Esophagus squamous epithelium (tissue), 5 donors: ENCODE results near the gene FSTL4. TPM values are rescaled to one million over a fixed set of nuclear protein-coding genes. Genes with fewer than 3 reads are reported as not detected.
A peak's percentile ranks its signal among the peaks of the same experiment; 100 is the strongest.

Source experiments
- DNase-seq: peaks from one replicate; lab custom pipeline; 2025; lab: John Stamatoyannopoulos, UW
- H3K27ac ChIP-seq, 4 donors: fragments of 200-600 bp; sonication (generic); one replicate each; pipeline ENCODE4 v1.5.1; 2016 to 2019; ENCODE audit warnings: mild to moderate bottlenecking in 1 of 4
- H3K27me3 ChIP-seq, 4 donors: fragments of 200-600 bp; sonication (generic); 1 replicate in 3 of 4; 2 replicates in 1 of 4; pipeline versions ENCODE4 v1.5.1 to v1.6.0; 2017 to 2021; ENCODE audit warnings: antibody characterized with exemption in 1 of 4
- H3K36me3 ChIP-seq, 3 donors: fragments of 200-600 bp; sonication (generic); one replicate each; pipeline ENCODE4 v1.5.1; 2016 to 2019
- H3K4me1 ChIP-seq, 3 donors: fragments of 200-600 bp; sonication (generic); one replicate each; pipeline ENCODE4 v1.5.1; 2017 to 2019
- H3K4me3 ChIP-seq, 4 donors: fragments of 200-600 bp; sonication (generic); 1 replicate in 3 of 4; 2 replicates in 1 of 4; pipeline ENCODE4 v1.5.1; 2016 to 2019; ENCODE audit warnings: mild to moderate bottlenecking in 2 of 4, moderate library complexity in 1 of 4
- H3K9me3 ChIP-seq, 3 donors: fragments of 200-600 bp; sonication (generic); one replicate each; pipeline ENCODE4 v1.5.1; 2016 to 2019
- POLR2A ChIP-seq, 4 donors: fragments of 450-650 bp; IDR thresholded peaks; one replicate each; pipeline ENCODE4 v1.6.1; 2017; ENCODE audit warnings: antibody characterized with exemption in 4 of 4, mild to moderate bottlenecking in 4 of 4, moderate library complexity in 3 of 4
- WGBS, 2 donors: methylation state at CpG; one replicate each; pipeline ENCODE4 v1.1.5; 2018; 5-methylcytosine and 5-hydroxymethylcytosine counted together
- intact Hi-C: fragments of 100-400 bp; cut with DNase I; formaldehyde crosslinking; loops from one replicate; pipeline ENCODE4 v1.15.0; 2022
- total RNA-seq, 4 donors: library from RNA; depleted of rRNA; stranded (reverse); fragments of >200 nt; gene quantifications; one replicate each; pipeline ENCODE4 v1.1.0, GENCODE V29; 2016
- TF ChIP-seq, protein P1 (sequence below), 6 experiments: fragments of 450-650 bp in 4 of 6; fragments of 200-600 bp in 2 of 6; sonication (generic) in 2 of 6; IDR thresholded peaks; one replicate each; pipeline ENCODE4 v1.5.1; 2016 to 2019; ENCODE audit warnings: antibody characterized with exemption in 6 of 6, mild to moderate bottlenecking in 4 of 6, moderate library complexity in 4 of 6
- donor health status: DM: yes; HTN: yes; CAD: no.

The FSTL4 gene
- total RNA-seq, 4 donors from 2014 or later = 0.53 to 4.1 (median 1.4) TPM

DNA sequence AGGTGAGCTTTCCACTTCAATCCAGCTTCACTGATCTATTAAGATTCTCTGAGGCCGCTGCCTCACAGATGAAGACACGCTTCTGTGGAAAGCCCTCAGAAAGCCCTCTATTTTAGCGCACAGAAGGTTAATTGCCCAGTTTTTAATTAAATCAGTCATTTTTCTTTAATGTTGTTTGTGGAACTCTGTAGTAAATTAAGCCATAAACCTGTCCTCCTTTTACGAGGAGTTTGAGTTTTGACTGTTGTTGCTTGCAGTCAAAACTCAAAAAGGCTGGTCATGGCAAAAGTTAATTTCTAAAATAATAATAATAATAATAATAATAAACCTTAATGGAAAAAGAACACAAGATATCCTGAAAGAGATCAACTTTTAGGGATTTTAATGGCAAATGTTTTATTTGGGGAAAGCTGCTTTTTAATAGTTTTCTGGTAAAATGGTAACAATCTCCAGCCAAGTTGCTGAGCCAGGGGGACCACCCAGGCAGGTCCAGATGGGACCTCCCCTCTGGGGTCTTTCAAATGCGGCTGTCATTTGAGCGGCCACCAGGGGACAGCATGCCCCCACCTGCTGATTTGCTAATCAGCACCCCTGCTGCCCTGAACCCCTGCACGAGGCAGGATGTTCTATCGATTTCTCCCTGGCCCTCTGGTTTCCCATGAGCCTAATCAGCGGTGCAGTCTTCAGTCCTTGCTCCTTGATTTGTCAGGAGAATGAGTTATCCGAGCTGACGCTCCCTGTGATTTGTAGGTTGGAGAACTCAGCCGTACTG is 247.2 kb downstream of the FSTL4 start:
- WGBS, 2 donors = 64 to 78% methylated on average over 9 to 12 of the region's 12 CpGs
- peaks cover 0 to 3% (median 0%) of the 10 kb centered on the region in 4 donors for H3K27me3 ChIP-seq
- no peak overlapping the region for H3K4me3 ChIP-seq
- H3K4me1 ChIP-seq = peaks cover 0 to 20% (median 5%) of the 10 kb centered on the region in 3 donors
- intact Hi-C loops = no loop called here
- TF ChIP-seq POLR2A (IDR thresholded peaks at IDR 0.05) = no peak
- TF ChIP-seq, protein P1, sequence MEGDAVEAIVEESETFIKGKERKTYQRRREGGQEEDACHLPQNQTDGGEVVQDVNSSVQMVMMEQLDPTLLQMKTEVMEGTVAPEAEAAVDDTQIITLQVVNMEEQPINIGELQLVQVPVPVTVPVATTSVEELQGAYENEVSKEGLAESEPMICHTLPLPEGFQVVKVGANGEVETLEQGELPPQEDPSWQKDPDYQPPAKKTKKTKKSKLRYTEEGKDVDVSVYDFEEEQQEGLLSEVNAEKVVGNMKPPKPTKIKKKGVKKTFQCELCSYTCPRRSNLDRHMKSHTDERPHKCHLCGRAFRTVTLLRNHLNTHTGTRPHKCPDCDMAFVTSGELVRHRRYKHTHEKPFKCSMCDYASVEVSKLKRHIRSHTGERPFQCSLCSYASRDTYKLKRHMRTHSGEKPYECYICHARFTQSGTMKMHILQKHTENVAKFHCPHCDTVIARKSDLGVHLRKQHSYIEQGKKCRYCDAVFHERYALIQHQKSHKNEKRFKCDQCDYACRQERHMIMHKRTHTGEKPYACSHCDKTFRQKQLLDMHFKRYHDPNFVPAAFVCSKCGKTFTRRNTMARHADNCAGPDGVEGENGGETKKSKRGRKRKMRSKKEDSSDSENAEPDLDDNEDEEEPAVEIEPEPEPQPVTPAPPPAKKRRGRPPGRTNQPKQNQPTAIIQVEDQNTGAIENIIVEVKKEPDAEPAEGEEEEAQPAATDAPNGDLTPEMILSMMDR (IDR thresholded peaks at IDR 0.05) = peak in 1 of 6 experiments; percentile 23
- no peak for DNase-seq
- H3K27ac ChIP-seq = no peak overlapping the region
- no peaks in the 10 kb centered on the region for H3K36me3 ChIP-seq
- no peaks in the 10 kb centered on the region for H3K9me3 ChIP-seq

DNA sequence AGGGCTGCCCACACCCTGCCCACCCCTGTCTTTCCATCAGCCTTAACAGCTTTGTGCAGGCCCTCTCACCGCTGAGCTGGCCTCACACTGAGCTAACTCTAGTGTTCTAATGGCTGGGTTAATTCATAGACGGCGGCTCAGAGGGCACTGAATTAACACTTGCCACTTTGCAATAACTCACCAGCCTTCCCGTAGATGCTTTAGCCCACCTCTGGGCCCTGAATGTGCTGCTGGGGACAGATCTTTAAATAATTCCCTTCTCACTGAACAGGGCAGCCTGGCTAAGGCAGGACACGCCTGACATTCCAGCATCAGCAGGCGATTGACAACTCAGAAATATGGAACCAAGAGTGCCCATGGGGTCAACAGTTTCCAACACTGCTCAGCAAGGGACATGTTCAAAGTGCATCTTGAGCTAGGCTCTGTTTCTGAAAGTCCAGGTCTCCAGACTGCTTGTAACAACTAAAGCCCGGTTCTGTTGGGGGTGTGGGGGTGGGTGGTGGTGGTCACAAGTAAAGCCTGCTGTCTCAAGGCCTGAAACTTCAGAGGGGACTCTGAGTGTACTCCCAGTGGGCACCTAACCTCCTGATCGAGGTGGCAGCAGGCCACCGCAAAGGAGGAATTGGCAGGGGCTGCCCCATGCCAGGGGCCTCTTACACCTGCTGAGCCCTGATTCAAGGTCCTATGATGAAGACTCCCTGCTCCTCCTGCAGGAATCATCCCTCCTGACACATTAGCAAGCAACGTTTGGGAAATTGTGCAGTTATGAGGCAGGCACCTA is 248.3 kb downstream of the FSTL4 start:
- no peak for TF ChIP-seq POLR2A (IDR thresholded peaks at IDR 0.05)
- TF ChIP-seq, protein P1 (IDR thresholded peaks at IDR 0.05) = no peak
- H3K27ac ChIP-seq = no peak overlapping the region
- no peak for DNase-seq
- H3K4me3 ChIP-seq = no peak overlapping the region
- peaks cover 0 to 10% (median 0%) of the 10 kb centered on the region in 3 donors for H3K4me1 ChIP-seq
- 67 to 83% methylated on average over 4 to 6 of the region's 10 CpGs for WGBS, 2 donors
- H3K36me3 ChIP-seq = no peaks in the 10 kb centered on the region
- H3K27me3 ChIP-seq = peaks cover 0 to 3% (median 0%) of the 10 kb centered on the region in 4 donors
- intact Hi-C loops = no loop called here
- H3K9me3 ChIP-seq = no peaks in the 10 kb centered on the region

GRCh38 chr5:133362438-133362837 is 249.9 kb downstream of the FSTL4 start:
- Histone ChIP-seq H3K27ac (no peak overlapping the region), H3K9me3 (no peaks in the 10 kb centered on the region), H3K27me3 (peaks cover 0 to 3% (median 0%) of the 10 kb centered on the region in 4 donors), H3K36me3 (no peaks in the 10 kb centered on the region), H3K4me3 (no peak overlapping the region), H3K4me1 (no peaks in the 10 kb centered on the region)
- 87% methylated on average over 7 of the region's 7 CpGs for WGBS, 2 donors
- no peak for DNase-seq
- TF ChIP-seq POLR2A (IDR thresholded peaks at IDR 0.05) = no peak
- TF ChIP-seq, protein P1 (IDR thresholded peaks at IDR 0.05) = no peak
- intact Hi-C loops = no loop called here

DNA sequence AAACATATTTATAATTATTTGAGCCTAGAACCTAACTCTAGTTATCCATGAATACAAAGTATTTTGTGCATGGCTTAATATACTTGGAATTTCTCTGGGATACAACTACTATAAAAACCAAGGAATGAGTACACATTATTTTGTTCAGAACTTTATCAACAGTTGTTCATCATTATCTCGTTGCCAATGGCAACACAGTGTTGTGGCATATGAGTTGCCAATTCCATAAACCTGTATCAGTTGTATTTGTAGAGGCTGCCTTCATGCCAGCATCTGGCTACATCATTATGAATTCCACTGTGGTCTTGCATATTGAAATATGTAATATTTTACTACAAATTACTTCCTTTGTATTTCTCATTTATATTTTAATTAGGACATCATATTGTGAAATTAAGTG is 250.4 kb downstream of the FSTL4 start:
- DNase-seq = no peak
- intact Hi-C loops = no loop called here
- 84 to 85% methylated on average over 1 of the region's 1 CpG for WGBS, 2 donors

More for the DNA sequence above, 250.4 kb downstream of the FSTL4 start:
- Histone ChIP-seq H3K4me3 (no peak overlapping the region), H3K27ac (no peak overlapping the region), H3K27me3 (peaks cover 0 to 3% (median 0%) of the 10 kb centered on the region in 4 donors), H3K36me3 (no peaks in the 10 kb centered on the region), H3K9me3 (no peaks in the 10 kb centered on the region), H3K4me1 (no peaks in the 10 kb centered on the region)
- TF ChIP-seq, protein P1 (IDR thresholded peaks at IDR 0.05) = no peak
- TF ChIP-seq POLR2A (IDR thresholded peaks at IDR 0.05) = no peak
